HL-60/S4 treated with retinoic acid at 250 ng/mL for 4 days and 3 days (cell line): ENCODE measurements around the gene LRATD1.

Experiments
- in situ Hi-C: fragments of 300-500 bp; cut with MboI; formaldehyde crosslinking; loops from 2 replicates; pipeline ENCODE4 v1.7.0; 2022; ENCODE audit warnings: low sequenced_read_pairs

LRATD1 gene

DNA sequence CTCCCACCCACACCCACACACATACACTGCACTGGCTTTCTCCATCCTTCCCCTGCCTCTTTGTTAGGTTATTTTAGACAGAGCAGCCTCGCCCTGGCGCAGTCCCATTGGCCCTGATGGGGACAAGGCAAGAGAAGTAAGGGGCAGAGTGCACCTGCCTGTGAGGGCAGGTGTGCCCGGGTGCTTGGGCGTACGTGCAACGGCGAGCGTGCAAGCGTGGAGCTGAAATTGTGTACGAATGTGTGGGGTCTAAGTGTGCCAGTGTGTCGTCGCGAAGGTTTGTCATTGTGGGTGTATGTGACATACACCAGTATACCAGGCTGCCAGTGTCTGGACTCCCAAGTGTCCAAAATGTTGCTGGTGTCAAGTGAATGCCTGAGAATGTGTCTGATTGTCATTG, 544 bp downstream of the LRATD1 start:
- in situ Hi-C loops = no loop called here

DNA sequence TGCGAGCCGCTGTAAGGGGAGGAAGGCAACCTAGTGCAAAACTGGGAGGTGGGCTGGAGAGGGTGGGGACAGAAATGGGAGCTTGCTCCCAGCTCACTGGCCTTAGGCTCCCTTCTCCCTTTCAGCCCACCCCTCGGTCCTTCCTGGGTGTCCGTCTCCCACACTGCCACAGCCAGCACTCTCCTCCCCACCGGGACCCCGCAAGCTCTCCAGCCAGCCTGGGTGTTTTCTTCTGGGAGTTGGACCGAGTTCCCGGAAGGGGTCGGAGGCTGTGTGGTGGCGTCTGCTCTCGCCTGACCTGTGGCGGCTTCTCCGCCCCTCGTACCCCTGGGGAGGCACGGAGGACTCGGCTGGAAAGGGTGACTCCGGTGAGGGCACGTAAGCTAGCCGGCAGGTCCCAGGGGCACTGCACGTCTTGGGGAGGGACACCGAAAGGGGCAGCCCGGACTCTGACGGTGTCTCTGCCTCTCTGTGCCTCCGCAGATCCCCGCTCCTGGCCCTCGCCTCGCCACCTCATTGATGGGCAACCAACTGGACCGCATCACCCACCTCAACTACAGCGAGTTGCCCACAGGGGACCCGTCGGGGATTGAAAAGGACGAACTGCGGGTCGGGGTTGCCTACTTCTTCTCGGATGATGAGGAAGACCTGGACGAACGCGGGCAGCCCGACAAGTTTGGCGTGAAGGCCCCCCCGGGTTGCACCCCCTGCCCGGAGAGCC, 1.1 kb downstream of the LRATD1 start:
- in situ Hi-C loops = no loop called here

DNA sequence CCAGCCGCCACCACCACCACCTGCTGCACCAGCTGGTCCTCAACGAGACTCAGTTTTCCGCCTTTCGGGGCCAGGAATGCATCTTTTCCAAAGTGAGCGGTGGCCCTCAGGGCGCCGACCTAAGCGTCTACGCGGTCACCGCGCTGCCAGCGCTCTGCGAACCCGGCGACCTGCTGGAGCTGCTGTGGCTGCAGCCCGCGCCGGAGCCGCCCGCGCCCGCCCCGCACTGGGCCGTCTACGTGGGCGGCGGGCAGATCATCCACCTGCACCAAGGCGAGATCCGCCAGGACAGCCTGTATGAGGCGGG, 1.6 kb downstream of the LRATD1 start:
- in situ Hi-C loops = no loop called here

DNA sequence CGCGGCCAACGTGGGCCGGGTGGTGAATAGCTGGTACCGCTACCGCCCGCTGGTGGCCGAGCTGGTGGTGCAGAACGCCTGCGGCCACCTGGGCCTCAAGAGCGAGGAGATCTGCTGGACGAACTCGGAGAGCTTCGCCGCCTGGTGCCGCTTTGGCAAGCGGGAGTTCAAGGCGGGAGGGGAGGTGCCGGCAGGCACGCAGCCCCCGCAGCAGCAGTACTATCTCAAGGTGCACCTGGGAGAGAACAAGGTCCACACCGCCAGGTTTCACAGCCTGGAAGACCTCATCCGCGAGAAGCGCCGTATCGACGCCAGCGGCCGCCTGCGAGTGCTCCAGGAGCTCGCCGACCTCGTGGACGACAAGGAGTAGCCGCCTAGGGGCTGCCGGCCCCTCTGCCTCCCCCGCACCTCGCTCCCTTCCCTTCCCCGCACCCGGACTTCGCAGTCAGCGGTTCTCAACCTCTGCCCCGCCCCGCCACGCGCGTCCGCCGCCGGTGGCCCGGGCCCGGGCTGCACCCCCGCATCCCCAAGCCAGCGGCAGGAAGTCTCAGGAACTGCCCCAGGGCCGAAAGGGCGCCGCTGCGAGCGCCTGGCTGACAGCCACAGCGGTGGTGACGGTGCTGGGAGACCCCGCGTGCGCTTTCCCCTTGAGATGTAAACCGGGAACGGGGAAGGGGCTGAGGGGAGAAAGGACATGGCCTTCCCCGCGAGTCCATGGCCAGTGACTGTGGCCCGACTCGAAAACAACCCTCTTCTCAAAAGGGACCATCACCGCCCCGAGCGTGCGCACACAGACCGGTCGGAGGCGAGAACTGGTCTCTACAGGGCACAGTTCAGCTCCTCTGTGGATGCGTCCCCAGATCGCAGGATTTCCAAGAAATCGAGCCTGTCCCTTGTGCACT, 2.2 kb downstream of the LRATD1 start:
- in situ Hi-C loops = no loop called here

DNA sequence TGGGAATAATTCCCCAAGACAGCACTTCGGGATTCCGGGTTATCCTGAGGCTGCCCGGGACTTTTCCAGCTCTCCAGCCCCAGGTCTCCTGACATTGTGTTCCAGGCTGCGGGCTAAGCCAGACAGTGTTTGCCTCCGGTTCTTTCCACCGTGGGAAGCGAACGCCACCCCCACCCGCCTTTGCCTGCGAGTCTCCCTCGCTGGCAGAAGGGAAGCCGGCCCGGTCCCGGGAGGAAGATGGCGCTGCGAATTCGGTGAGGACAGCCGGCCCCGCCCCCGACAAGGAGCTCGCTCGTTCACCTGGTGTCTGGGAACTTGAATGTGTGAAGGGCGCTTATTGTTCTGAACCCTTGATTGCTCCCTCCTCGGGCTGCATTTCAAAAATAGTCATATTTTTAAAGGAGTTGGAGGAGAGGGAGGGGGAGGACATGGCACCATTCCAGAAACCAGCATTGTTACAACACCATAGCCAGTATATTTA, 2.9 kb downstream of the LRATD1 start:
- in situ Hi-C loops = no loop called here

DNA sequence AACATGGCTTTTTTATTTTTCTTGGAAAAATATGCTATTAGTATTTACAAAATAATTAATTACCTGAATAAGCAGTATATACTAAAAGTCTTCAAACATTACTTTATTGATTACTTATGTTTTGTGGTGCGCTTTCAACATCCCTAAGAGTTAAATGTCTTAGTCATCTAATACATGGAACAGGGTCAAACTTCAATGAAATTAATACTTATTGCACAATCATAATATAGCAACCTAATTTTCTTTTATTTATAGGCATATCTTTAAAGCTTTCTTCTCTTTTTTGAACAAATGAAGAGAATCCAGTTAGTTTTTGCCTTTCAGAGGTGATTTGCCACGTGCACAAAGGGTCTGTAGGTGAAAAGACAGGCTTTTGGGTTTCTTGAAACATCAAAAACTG, 6.0 kb downstream of the LRATD1 start:
- in situ Hi-C loops = no loop called here

DNA sequence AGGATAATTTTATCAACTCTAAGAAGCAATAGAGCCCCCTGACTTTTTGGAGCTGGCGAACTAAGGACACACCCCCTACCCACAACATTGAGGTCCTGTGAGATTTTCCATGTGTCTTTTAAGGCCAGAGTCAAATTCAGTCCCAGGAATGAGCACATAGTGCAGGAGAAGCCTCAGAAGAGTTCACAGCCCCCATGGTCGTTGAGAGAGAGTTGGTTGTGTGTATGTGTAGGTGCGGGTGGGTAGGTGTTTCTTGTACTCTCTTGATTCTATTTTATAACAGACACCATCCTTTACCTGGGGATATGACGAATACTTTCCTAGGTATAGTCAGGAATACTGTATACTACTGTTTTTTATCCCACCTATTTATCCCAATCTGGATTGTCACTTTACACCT, 8.6 kb downstream of the LRATD1 start:
- in situ Hi-C loops = no loop called here

DNA sequence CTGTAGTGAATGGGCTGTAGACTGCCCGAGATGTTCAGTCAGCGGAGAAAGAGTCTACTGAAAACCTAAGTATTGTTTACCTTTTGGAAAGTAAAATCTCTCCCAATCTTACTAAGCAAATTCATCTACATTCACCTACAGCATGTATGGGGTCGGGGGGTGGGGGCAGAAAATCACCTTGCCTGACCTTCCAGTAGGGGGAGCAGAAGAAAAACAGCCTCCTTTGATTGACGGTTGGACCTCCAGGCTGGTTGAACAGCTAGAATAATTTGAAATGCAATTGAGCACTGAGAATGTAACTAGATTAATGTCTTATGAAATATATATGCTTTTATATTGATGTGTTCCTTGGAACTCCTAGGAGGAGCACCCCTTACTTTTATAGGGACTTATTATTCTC, 10.0 kb downstream of the LRATD1 start:
- in situ Hi-C loops = no loop called here

DNA sequence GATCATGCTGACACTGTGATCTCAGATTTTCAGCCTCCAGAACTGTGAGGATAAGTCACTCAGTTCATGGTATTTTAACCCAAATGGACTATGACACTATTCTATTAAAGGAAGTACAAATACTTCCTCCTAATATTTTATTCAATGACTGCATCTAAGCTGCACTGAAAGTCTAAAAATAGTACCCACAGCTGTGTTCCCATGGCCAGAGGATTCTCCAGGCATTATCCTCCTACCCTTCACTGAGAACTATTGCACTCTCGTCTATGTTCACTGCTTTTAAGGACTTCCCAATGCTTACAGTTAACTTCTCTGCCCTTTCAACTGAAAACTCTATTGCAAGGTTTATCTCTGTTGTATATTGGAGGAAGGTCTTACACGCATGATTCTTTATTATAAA, 15.2 kb downstream of the LRATD1 start:
- in situ Hi-C loops = no loop called here

DNA sequence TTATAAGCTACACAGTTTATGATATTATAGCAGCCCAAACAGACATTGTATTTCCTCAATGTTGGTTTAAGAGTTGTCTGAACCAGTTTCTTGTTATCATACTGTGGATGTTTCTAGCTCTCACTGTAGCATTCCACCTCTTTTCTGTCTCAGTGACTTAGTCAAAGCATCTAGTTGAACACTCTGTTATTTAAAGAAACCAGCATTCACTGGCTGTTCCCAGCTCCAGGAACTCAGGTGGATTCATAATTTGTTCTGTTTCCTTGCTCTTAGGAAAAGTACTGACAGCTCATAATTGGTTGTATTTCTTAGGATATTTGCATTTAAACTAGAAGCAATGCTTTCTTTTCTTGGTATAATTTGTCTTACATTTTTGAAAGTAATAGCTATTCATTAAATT, 17.5 kb downstream of the LRATD1 start:
- in situ Hi-C loops = no loop called here

DNA sequence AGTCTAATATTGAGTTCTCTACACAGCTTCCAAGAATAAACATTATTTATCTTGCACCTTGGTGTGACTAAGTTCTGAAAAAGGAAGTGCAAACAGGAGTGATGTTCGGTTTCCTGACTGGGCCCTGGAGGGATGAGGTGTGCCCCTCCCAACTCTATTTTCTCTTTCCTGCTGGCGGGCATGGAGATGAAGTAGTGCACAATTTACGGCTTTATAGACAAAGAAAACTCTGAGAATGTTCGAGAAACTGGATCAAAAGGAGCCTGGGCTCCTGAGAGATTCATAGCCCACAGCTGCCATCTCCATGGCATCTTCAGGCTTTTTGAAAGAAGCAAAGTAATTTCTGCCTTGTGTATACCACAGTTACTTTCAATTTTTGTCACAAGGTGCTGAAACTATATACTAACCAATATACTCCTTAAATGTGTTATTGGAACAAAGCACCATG, 22.3 kb downstream of the LRATD1 start:
- in situ Hi-C loops = no loop called here

DNA sequence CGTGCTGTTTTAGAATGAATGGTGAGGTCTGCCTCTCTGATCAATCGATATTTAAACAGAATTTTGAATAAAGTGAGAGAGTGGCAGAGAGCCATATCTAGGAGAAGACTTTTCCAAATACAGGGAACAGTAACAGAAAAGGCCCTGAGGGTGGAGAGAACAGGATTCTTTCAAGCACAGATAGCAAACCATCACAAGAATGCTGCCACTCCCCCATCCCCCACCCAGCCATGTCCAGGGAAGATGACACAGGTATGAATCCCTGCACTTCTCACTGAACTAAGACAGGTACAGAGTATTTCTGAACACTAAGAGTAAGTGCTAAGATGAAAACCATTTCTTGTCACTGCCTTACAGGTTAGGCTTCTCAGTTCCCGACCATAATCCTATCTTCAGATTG, 23.6 kb downstream of the LRATD1 start:
- in situ Hi-C loops = no loop called here

DNA sequence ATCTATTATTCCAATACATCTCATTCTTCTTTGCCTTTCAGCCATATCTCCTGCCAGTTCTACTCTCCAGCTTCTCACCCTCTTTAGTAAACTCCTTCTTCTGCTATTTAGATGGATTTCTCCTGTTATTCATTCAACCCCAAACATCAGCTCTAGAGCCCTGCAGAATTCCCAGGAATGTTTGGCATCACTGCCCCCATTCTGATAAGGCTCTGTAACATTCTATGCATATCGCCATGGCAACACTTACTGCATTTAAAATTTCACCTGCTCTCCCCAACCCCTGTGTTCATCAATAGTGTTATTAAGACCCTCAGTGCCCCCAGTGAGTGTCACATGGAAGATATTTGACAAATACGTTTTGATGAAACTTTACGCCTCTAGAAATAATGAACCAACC, 28.6 kb downstream of the LRATD1 start:
- in situ Hi-C loops = no loop called here

DNA sequence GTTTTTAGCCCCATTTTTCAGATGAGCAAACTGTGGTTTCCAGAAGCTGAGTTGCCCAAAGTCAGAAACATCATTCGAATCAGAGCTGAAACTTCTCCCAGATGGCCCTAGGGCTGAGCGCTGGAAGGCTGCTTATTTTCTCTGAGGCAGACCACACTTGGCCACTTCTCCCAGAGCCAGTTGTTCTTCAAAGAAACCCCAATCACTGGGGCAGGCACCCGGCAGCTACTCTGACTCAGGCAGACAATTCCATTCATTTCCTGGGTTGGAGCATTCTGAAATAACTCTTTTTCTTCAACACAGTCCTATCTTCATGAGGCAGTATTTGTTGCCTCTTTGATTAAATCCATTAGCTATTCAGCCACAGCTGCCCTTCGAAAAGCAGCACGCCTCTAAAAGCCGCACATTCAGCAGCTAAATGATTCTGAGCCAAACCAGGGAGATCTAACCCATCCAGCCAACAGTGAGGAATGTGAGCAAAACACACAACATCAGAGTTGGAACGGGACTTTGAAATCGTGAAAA, 40.9 kb downstream of the LRATD1 start:
- in situ Hi-C loops = no loop called here

DNA sequence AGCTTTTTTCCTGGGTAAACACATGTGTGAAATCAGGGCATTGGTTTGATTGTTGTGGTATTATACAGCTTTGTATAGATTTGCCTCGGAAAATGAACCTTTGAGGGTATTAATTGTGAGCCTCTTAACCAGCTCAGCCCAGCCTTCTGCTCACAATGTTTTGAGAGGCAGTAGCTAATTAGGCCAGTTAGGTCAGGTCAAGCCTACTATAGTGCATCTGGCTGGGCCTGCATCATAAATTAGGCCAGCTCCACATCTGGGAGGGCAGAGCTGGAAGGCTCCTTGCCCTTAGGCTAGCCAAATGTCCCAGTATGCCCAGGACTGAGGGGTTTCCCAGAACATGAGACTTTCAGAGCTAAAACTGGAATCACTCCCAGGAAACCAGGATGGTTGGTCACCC, 43.0 kb downstream of the LRATD1 start:
- in situ Hi-C loops = no loop called here

DNA sequence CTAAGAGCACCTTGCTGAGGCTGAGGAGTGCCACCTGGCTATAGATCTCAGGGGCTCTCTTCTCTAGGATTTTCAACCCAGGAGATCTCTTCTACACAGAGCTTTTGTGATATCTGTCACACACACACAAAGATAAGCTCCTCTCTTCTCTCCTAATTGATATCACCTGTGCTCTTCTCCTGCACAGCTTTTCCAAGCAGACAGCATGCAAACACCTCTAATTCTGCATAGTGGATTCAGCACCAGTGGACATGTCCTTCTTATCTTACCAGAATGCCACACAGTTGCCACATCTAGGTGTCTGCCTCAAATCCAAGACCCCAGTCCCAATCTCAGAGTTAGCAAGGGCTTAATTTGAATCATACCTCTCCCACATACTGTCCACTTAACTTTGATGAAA, 43.9 kb downstream of the LRATD1 start:
- in situ Hi-C loops = no loop called here

DNA sequence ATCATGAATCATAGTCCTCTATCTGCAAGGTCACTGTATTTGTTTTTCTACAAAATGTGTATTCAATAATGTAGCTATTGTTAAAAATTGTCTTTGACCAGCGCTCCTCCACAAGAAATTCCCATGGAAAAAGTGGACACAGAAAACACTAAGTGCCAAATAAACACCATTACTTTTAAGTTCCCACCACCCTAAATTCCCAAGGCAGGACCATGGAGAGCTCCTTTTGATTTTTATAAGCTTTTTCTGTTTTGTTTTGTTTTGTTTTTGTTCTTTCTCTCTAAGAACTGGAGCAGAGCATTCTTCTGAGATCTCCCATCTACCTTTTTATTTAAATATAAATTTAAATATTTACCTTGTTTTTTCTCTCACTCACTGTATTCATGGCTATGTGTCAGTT, 44.5 kb downstream of the LRATD1 start:
- in situ Hi-C loops = no loop called here

DNA sequence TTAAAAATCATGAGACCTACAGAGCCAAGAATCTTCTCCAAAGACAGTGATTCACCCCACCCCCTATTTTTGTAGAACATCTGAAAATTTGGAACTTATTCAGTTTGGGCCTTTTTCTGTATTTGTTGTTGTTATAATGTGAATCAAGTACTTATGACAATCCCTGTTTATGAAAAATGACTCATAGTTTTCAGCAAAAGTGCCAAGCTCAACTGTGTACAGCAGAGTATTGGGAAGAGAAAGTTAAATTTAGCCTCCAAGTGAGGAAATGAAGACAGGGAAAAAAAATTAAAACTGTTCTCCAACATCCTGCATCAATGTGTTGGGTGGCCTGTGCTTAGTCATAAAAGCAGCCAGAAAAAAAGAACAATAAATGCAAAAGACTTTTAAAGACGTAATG, 46.2 kb downstream of the LRATD1 start:
- in situ Hi-C loops = no loop called here

DNA sequence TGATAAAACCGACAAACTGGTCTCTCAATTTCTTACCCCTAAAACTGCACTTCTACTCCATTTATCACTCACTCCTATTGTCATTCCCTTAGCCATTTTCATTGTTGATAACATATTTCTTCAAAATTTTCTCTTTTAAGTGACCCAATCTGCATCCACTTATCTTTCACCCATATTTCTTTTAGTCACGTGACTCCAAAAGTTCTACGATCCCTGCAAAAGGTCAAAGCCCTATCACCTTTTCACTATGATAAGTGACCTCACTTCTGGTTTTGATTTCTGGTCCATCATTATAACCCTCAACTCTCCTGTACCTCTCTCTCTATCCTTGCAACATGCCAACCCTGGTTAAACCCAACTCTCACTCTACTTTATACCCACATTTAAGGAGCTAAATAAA, 49.1 kb downstream of the LRATD1 start:
- in situ Hi-C loops = no loop called here
